Measurements from ENCODE around the gene GSS.

Gene GSS

GRCh38 chr20:34945315-34946077 is 10.1 kb downstream of the GSS start:
- ChIA-PET CTCF (no interaction called here), POLR2A (interaction anchor here (1.6 kb wide), 1 partner anchor 10 kb away, joined by 8 read pairs; the partner anchor contains the start of genes GSS and MYH7B)
- no peak for DNase-seq (ENCODE audit: extremely low spot score)
- TF ChIP-seq CTBP1 (IDR thresholded peaks at IDR 0.05; ENCODE audit: borderline replicate concordance) (no peak), L3MBTL2 (conservative IDR thresholded peaks at IDR 0.05) (no peak), LEF1 (IDR thresholded peaks at IDR 0.05; ENCODE audit: borderline replicate concordance) (no peak), TARDBP (IDR thresholded peaks at IDR 0.05) (no peak), HDGF (IDR thresholded peaks at IDR 0.05; ENCODE audit: borderline replicate concordance) (no peak), SP1 (IDR thresholded peaks at IDR 0.05) (no peak), NFRKB (IDR thresholded peaks at IDR 0.05) (no peak), ZNF384 (IDR thresholded peaks at IDR 0.05) (no peak)

GRCh38 chr20:34943808-34944567 is 11.6 kb downstream of the GSS start:
- ChIA-PET POLR2A (no interaction called here), CTCF (no interaction called here)
- no peak for DNase-seq (ENCODE audit: extremely low spot score)
- TF ChIP-seq FOXK2 (IDR thresholded peaks at IDR 0.05) = no peak
- TF ChIP-seq TARDBP (IDR thresholded peaks at IDR 0.05) = no peak
- no peak for TF ChIP-seq HDGF (IDR thresholded peaks at IDR 0.05; ENCODE audit: borderline replicate concordance)
- TF ChIP-seq PKNOX1 (IDR thresholded peaks at IDR 0.05) = no peak
- no peak for TF ChIP-seq L3MBTL2 (conservative IDR thresholded peaks at IDR 0.05)
- TF ChIP-seq FOXA1 (IDR thresholded peaks at IDR 0.05) = no peak
- no peak for TF ChIP-seq SP1 (IDR thresholded peaks at IDR 0.05)
- TF ChIP-seq NFRKB (IDR thresholded peaks at IDR 0.05) = no peak
- TF ChIP-seq ELF4 (IDR thresholded peaks at IDR 0.05) = no peak
- no peak for TF ChIP-seq ARNT (IDR thresholded peaks at IDR 0.05)
- TF ChIP-seq ZNF384 (IDR thresholded peaks at IDR 0.05) = no peak
- no peak for TF ChIP-seq CTBP1 (IDR thresholded peaks at IDR 0.05; ENCODE audit: borderline replicate concordance)
- no peak for TF ChIP-seq SUZ12 (IDR thresholded peaks at IDR 0.05)

- ChIA-PET CTCF (no interaction called here), POLR2A (interaction anchor here (1.1 kb wide), 1 partner anchor 9 kb away, joined by 3 read pairs; no protein-coding TSS in a partner anchor)
- no peak for DNase-seq (ENCODE audit: extremely low spot score)
- TF ChIP-seq FOXM1 (IDR thresholded peaks at IDR 0.05; ENCODE audit: borderline replicate concordance) = no peak
- TF ChIP-seq CTBP1 (IDR thresholded peaks at IDR 0.05; ENCODE audit: borderline replicate concordance) = no peak
- TF ChIP-seq LEF1 (IDR thresholded peaks at IDR 0.05; ENCODE audit: borderline replicate concordance) = no peak
- TF ChIP-seq TARDBP (IDR thresholded peaks at IDR 0.05) = no peak
- TF ChIP-seq PKNOX1 (IDR thresholded peaks at IDR 0.05) = no peak
- no peak for TF ChIP-seq FOXA1 (IDR thresholded peaks at IDR 0.05)
- no peak for TF ChIP-seq ELF4 (IDR thresholded peaks at IDR 0.05)
- no peak for TF ChIP-seq HDGF (IDR thresholded peaks at IDR 0.05; ENCODE audit: borderline replicate concordance)
- TF ChIP-seq SUZ12 (IDR thresholded peaks at IDR 0.05) = no peak
- TF ChIP-seq SP1 (IDR thresholded peaks at IDR 0.05) = no peak
- TF ChIP-seq NFRKB (IDR thresholded peaks at IDR 0.05) = no peak
- no peak for TF ChIP-seq FOXK2 (IDR thresholded peaks at IDR 0.05)
- TF ChIP-seq ZNF384 (IDR thresholded peaks at IDR 0.05) = no peak
- no peak for TF ChIP-seq ARNT (IDR thresholded peaks at IDR 0.05)
- no peak for TF ChIP-seq BHLHE40 (IDR thresholded peaks at IDR 0.05; ENCODE audit: borderline replicate concordance)
Measured at GRCh38 chr20:34942301-34942700, 13.3 kb downstream of the GSS start.

- ChIA-PET POLR2A (interaction anchor here (0.6 to 1.1 kb wide), 2 partner anchors 10 to 15 kb away, joined by 3 read pairs; partner anchors contain the start of gene MYH7B), CTCF (interaction anchor here (1.3 kb wide), 1 partner anchor 10 kb away, joined by 3 read pairs; no protein-coding TSS in a partner anchor)
- no peak for DNase-seq (ENCODE audit: extremely low spot score)
- TF ChIP-seq PKNOX1 (IDR thresholded peaks at IDR 0.05) = no peak
Measured at GRCh38 chr20:34941226-34941625, 14.4 kb downstream of the GSS start.

GRCh38 chr20:34940081-34940481 is 15.5 kb downstream of the GSS start:
- ChIA-PET CTCF (no interaction called here), POLR2A (no interaction called here)
- TF ChIP-seq FOXM1 (IDR thresholded peaks at IDR 0.05; ENCODE audit: borderline replicate concordance) = no peak
- no peak for TF ChIP-seq ZNF384 (IDR thresholded peaks at IDR 0.05)
- TF ChIP-seq FOXA1 (IDR thresholded peaks at IDR 0.05) = no peak
- no peak for TF ChIP-seq ARNT (IDR thresholded peaks at IDR 0.05)
- TF ChIP-seq L3MBTL2 (conservative IDR thresholded peaks at IDR 0.05) = no peak
- TF ChIP-seq TARDBP (IDR thresholded peaks at IDR 0.05) = no peak
- no peak for TF ChIP-seq SUZ12 (IDR thresholded peaks at IDR 0.05)
- no peak for TF ChIP-seq PKNOX1 (IDR thresholded peaks at IDR 0.05)
- TF ChIP-seq HDGF (IDR thresholded peaks at IDR 0.05; ENCODE audit: borderline replicate concordance) = no peak
- no peak for TF ChIP-seq LEF1 (IDR thresholded peaks at IDR 0.05; ENCODE audit: borderline replicate concordance)
- no peak for TF ChIP-seq BHLHE40 (IDR thresholded peaks at IDR 0.05; ENCODE audit: borderline replicate concordance)
- no peak for TF ChIP-seq SP1 (IDR thresholded peaks at IDR 0.05)
- TF ChIP-seq FOXK2 (IDR thresholded peaks at IDR 0.05) = no peak
- DNase-seq (ENCODE audit: extremely low spot score) = no peak
